GM23338 (cell line): ENCODE measurements around the gene CPE. TPM values are rescaled to one million over a fixed set of nuclear protein-coding genes. Genes with fewer than 3 reads are reported as not detected.

Source experiments
- ATAC-seq: fragments of 200-7000 bp; cut with Tn5 transposase; 3 replicates; pipeline ENCODE4 v1.9.1; 2020
- DNase-seq: peaks from one replicate; pipeline ENCODE4 v3.0.0-alpha.2; 2015; ENCODE audit warnings: low spot score
- H2AFZ ChIP-seq: fragments of 200-600 bp; sonication (generic); 2 replicates; pipeline ENCODE4 v1.8.0; 2016; ENCODE audit warnings: antibody characterized with exemption, mild to moderate bottlenecking, moderate library complexity
- H3F3A ChIP-seq: fragments of 200-600 bp; sonication (generic); replicated peaks from 2 replicates; pipeline ENCODE4 v1.8.0; 2017; ENCODE audit warnings: antibody characterized with exemption, mixed run types, low read depth
- H3K27ac ChIP-seq: fragments of 200-600 bp; sonication (generic); 2 replicates; pipeline ENCODE4 v1.6.1; 2016; ENCODE audit warnings: low read depth
- H3K27me3 ChIP-seq: fragments of 200-600 bp; sonication (generic); 2 replicates; pipeline ENCODE4 v1.8.0; 2016; ENCODE audit warnings: mild to moderate bottlenecking, mixed run types, moderate library complexity; ENCODE audit not compliant: insufficient read depth
- H3K36me3 ChIP-seq: fragments of 200-600 bp; sonication (generic); 2 replicates; pipeline ENCODE4 v1.8.0; 2016; ENCODE audit warnings: mild to moderate bottlenecking; ENCODE audit not compliant: insufficient read depth
- H3K4me1 ChIP-seq: fragments of 200-600 bp; sonication (generic); 2 replicates; pipeline ENCODE4 v1.8.0; 2016; ENCODE audit warnings: mild to moderate bottlenecking, moderate library complexity; ENCODE audit not compliant: insufficient read depth
- H3K4me2 ChIP-seq: fragments of 200-600 bp; sonication (generic); 2 replicates; pipeline ENCODE4 v1.7.1; 2017; ENCODE audit warnings: mixed run types
- H3K4me3 ChIP-seq: fragments of 200-600 bp; sonication (generic); 2 replicates; pipeline ENCODE4 v1.6.1; 2016; ENCODE audit warnings: mixed run types
- H3K79me2 ChIP-seq: fragments of 200-600 bp; sonication (generic); replicated peaks from 2 replicates; pipeline ENCODE4 v1.8.0; 2017; ENCODE audit warnings: mild to moderate bottlenecking; ENCODE audit not compliant: insufficient read depth
- H3K9me2 ChIP-seq: fragments of 200-600 bp; sonication (generic); 2 replicates; pipeline ENCODE4 v1.8.0; 2017; ENCODE audit not compliant: insufficient read depth
- H4K20me1 ChIP-seq: fragments of 200-600 bp; sonication (generic); replicated peaks from 2 replicates; pipeline ENCODE4 v1.8.0; 2017; ENCODE audit warnings: mild to moderate bottlenecking; ENCODE audit not compliant: insufficient read depth
- H3K27ac Mint-ChIP-seq: 2 replicates; pipeline ENCODE4 v1.8.0; 2020; ENCODE audit warnings: inconsistent platforms, mild to moderate bottlenecking, moderate library complexity, mixed read lengths
- H3K27me3 Mint-ChIP-seq: 3 replicates; pipeline ENCODE4 v1.8.0; 2022; ENCODE audit warnings: low read depth, mild to moderate bottlenecking, moderate library complexity, mixed read lengths, inconsistent platforms; ENCODE audit not compliant: insufficient read depth, poor library complexity
- H3K36me3 Mint-ChIP-seq: 3 replicates; pipeline ENCODE4 v1.8.0; 2021; ENCODE audit warnings: low read depth, mild to moderate bottlenecking, inconsistent platforms, moderate library complexity, mixed read lengths
- H3K4me1 Mint-ChIP-seq: 3 replicates; pipeline ENCODE4 v1.8.0; 2020; ENCODE audit warnings: mild to moderate bottlenecking, inconsistent platforms, mixed read lengths
- H3K4me3 Mint-ChIP-seq: 3 replicates; pipeline ENCODE4 v1.8.0; 2021; ENCODE audit warnings: moderate library complexity, mild to moderate bottlenecking, inconsistent platforms, mixed read lengths
- H3K9me3 Mint-ChIP-seq: 3 replicates; pipeline ENCODE4 v1.8.0; 2020; ENCODE audit warnings: moderate library complexity, mild to moderate bottlenecking, inconsistent platforms, mixed read lengths
- CTCF ChIP-seq, 2 experiments: fragments of 200-600 bp in 1 of 2; sonication (generic) in 1 of 2; conservative IDR thresholded peaks; 2 replicates each; pipeline versions ENCODE4 v1.5.1 to v1.6.1; 2016 to 2017; ENCODE audit warnings: antibody characterized with exemption in 2 of 2, low read depth in 2 of 2, mild to moderate bottlenecking in 2 of 2, moderate library complexity in 1 of 2
- POLR2AphosphoS5 ChIP-seq: IDR thresholded peaks from 2 replicates; pipeline ENCODE4 v1.6.1; 2016; ENCODE audit warnings: antibody characterized with exemption, low read depth
- ZNF462 ChIP-seq: fragments of 250-450 bp; sonication (Bioruptor Pico); IDR thresholded peaks from 2 replicates; pipeline ENCODE4 v1.5.0; 2020; ENCODE audit warnings: mild to moderate bottlenecking, moderate library complexity
- polyA plus RNA-seq: library from polyadenylated mRNA; unstranded; fragments of >200 nt; fragmentation: Nextera tagmentation; extraction: Ambion mirVana; gene quantifications from 2 replicates; pipeline ENCODE4 v1.2.1, GENCODE V29; 2016
- total RNA-seq: library from RNA; depleted of rRNA; stranded (reverse); fragments of >200 nt; shearing (Covaris generic); gene quantifications from 2 replicates; pipeline ENCODE4 v1.2.3, GENCODE V29; 2014

Gene CPE
- total and polyA plus RNA-seq, 2 experiments from 2014 or later, result 10.3 to 16.5 TPM

- TF ChIP-seq ZNF462, result no peak
These were observed 5.4 kb downstream of the CPE start (continued) for GRCh38 chr4:165384186-165384585.

- Mint-ChIP-seq H3K27me3 (peaks cover 4% of the 10 kb centered on the region), H3K4me1 (peaks cover 31% of the 10 kb centered on the region), H3K36me3 (no peaks in the 10 kb centered on the region), H3K9me3 (no peaks in the 10 kb centered on the region), H3K27ac (no peak overlapping the region), H3K4me3 (no peak overlapping the region)
- Histone ChIP-seq H3K9me2 (no peaks in the 10 kb centered on the region), H3K36me3 (no peaks in the 10 kb centered on the region), H3F3A (no peaks in the 10 kb centered on the region), H3K4me2 (no peak overlapping the region), H3K27ac (no peak overlapping the region), H2AFZ (no peak overlapping the region), H3K79me2 (no peaks in the 10 kb centered on the region), H3K4me1 (peaks cover 12% of the 10 kb centered on the region), H3K4me3 (no peak overlapping the region), H3K27me3 (peaks cover 11% of the 10 kb centered on the region), H4K20me1 (no peaks in the 10 kb centered on the region)
- peak; percentile 33 for DNase-seq
- peak; percentile 33; the same call in 1 of the 3 replicates for ATAC-seq
- TF ChIP-seq POLR2AphosphoS5 (no peak), CTCF (conservative IDR thresholded peaks at IDR 0.05; ENCODE audit: low read depth in 2 of 2) (peak; percentile 53 to 58)
These were observed 5.8 kb downstream of the CPE start for GRCh38 chr4:165384598-165384997.
